NCI-H1417 treated with DMSO at 0.1 percent for 48 hours (cell line): Measurements from ENCODE around the gene YDJC.
"Not testable (repeated sequence)": the region's sequence is repeated elsewhere in the genome, so short reads cannot be mapped to it uniquely, and the experiment has no call there.

ENCODE experiments used
- DNase-seq: peaks from one replicate; lab custom pipeline; 2025; lab: John Stamatoyannopoulos, UW

Gene YDJC

DNA sequence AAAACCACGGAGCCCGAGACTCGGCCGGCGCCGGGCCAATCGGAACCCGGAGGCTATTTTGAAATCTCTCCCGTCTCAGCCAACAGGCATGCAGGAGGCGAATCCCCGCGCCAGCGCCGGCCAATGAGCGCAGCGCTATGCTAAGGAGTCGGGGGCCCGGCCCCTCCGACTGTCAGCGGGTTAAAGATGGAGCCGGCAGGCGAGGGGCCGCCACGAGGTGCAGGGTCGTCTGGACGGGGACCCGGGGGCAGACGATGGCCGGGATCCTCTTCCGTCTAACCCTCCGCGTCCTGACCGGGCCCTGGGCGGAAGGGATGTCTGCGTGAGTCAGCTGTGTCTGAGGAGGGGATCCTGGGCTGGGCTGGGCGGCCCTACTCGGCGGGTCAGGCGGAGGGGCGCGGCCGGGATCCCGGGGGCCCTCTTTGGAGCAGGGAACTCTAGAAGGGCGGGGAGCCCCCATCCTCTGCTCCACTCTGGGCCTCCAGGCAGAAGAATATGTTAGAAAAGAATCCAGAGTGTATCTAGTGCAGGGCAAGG lies 22.3 kb upstream of the YDJC start:
- peak; percentile 10 for DNase-seq

DNA sequence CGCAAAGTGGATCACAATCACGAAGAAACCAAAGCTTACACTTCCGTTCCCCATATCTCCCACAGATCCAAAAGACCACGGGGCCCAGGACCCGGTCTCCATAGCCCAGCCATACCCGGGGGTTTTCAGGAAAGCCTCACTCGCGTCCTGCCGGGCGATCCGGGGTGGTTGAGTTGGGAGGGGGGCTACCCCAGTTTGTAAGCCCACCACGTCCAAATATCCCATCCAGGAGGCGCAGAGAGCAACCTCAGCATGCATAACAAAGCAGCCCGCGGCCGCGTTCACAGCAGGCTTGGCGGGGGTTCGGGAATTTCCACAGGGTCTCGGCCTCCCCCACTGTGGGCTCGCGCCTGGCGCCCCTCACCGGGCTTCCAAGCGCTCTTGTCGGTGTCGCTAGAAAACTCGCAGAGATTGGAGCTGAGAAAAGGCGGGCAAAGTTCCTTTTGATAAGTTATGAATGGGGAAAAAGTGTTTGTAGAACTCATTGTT lies 21.7 kb upstream of the YDJC start:
- DNase-seq = no peak

DNA sequence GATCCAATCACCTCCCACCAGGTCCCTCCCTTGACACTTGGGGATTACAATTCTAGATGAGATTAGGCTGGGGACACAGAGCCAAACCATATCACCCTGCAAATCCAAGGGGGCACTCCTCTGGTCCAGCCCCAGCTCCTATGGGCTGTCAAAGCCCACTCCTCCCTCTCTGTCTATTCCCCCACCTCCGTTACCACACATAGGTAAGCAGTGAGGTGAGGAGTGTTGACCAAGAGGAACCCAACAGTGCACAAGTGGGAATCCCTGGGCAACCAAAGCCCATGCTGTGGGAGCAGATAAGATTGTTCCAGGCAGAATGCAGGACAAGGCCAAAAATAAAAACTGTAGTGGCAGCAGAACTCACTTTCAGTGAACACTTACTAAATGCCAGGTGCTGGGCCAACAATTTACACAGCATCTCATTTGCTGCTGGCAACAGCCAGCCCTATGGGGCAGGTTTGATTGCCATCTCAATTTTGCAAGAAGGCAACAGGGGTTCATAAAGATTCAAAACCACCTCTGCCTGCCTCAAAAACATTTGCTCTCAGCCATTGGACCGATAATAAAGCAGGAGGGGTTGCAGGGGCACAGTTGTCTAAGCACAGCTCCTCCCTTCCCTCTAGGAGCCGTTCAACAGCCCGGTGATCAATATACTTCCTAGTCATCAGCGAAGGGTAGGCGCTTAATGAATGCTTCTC lies 21.1 kb upstream of the YDJC start:
- no peak for DNase-seq

DNA sequence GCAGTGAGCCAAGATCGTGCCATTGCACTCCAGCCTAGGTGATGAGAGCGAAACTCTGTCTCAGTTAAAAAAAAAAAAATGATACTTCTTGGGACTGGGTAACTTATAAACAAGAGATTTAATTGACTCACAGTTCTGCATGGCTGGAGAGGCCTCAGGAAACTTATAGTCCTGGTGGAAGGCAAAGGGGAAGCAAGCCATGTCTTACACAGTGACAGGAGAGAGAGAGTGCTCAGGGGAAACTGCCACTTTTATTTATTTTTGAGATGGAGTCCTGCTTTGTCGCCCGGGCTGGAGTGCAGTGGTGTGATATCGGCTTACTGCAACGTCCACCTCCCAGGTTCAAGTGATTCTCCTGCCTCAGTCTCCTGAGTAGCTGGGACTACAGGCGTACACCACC lies 20.5 kb upstream of the YDJC start:
- no peak for DNase-seq

DNA sequence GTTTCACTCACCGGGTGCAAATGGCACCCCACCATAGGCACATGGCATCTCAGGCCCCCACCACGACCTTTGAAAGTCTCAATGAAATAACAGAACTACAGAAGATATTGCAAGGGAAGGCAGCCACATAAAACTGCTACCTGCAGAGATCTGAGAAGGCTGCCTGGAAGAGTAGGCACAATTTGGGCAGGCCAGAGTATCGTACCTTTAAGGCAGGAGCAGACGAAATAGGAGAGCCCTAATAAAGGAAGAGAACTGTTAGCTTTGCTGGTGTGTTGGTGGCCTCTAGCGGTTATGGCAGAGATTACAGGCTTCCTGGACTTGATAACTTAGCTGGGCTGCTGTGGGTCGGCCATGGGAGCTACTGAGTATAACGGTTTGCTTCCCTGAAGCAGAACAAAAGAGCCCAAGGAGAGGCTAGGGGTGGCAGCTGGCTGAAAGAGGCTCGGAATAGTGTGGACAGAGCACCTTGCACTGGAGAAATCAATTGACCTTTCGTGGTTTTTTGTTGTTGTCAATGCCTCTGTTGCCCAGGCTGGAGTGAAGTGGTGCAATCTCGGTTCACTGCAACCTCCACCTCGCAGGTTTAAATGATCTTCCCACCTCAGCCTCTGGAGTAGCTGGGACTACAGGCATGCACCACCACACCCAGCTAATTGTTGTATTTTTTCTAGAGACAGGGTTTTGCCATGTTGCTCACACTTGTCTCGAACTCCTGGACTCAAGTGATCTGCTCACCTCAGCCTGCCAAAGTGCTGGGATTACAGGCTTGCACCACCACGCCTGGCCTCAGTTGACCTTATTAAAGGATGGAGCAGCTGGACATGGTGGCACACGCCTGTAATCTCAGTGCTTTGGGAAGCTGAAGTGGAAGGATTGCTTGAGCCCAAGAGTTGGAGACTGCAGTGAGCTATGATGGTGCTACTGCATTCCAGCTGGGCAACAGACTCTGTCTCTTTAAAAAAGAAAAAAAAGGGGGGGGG lies 17.1 kb upstream of the YDJC start:
- DNase-seq = peak; percentile 2

DNA sequence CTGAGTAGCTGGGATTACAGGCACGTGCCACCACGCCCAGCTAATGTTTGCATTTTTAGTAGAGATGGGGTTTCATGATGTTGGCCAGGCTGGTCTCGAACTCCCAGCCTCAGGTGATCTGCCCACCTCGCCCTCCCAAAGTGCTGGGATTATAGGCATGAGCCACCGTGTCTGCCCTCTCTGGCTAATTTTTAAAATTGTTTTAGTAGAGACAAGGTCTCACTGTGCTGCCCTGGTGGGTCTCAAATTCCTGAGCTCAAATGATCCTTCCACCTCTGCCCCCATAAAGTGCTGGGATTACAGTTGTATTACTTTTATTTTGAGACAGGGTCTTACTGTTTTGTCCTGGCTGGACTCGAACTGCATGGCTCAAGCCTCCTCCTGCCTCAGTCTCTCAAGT lies 15.7 kb upstream of the YDJC start:
- not testable (repeated sequence) for DNase-seq

DNA sequence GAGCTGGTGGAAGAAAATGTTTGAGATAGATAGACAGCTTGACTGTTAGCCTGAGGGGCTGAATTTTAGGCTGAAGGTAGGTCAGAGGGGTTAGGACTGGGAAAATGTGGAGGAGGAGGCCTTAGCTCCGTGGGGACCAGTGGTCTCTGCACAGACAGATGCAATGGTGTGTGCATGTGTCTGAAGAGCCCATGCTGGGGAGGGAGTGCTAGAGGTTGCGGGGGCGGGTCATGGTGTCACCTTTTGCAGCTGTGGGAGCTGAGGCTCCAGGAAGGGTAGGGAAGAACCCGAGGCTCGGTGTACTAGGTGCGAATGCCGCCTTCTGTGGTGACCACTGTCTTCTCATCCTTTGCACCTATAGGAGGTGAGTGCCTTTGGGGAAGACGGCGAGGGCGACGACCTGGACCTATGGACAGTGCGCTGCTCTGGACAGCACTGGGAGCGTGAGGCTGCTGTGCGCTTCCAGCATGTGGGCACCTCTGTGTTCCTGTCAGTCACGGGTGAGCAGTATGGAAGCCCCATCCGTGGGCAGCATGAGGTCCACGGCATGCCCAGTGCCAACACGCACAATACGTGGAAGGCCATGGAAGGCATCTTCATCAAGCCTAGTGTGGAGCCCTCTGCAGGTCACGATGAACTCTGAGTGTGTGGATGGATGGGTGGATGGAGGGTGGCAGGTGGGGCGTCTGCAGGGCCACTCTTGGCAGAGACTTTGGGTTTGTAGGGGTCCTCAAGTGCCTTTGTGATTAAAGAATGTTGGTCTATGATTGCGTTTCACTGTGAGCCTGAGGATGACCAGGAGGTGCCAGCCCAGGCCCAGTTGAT lies 13.9 kb upstream of the YDJC start:
- DNase-seq = no peak

DNA sequence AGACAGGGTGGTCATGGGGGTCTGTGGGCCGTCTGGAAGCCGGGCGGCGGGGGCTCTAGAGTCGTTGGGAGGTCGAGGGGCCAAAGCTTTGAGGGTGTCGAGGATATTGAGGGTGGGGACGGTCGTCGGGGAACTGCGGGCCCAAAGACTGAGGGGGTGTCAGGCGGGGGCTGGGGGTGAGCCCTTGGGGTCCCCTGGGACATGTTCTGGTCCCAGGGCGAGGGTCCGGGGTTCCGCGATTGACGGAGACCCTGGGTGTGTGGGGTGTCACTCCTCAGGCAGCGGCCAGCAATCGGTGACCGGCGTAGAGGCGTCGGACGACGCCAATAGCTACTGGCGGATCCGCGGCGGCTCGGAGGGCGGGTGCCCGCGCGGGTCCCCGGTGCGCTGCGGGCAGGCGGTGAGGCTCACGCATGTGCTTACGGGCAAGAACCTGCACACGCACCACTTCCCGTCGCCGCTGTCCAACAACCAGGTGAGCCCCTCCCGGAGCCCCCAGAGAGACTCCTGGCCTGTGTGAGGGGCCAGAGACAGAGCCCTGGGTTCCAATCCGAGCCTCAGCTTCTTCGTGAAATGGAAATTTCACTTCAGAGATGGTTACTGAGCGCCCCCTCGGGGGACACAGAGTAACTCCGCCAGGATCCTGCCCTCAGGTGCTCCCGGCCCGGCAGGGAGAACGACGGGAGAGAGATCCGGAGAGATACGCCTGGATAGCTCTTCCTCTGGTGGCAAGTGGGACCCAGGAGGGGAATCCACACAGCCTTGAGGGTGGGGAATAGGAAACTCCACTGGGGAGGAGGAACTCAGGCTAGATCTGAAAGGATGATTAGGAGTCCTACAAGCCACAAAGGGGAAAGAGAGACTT lies 13.0 kb upstream of the YDJC start:
- no peak for DNase-seq

DNA sequence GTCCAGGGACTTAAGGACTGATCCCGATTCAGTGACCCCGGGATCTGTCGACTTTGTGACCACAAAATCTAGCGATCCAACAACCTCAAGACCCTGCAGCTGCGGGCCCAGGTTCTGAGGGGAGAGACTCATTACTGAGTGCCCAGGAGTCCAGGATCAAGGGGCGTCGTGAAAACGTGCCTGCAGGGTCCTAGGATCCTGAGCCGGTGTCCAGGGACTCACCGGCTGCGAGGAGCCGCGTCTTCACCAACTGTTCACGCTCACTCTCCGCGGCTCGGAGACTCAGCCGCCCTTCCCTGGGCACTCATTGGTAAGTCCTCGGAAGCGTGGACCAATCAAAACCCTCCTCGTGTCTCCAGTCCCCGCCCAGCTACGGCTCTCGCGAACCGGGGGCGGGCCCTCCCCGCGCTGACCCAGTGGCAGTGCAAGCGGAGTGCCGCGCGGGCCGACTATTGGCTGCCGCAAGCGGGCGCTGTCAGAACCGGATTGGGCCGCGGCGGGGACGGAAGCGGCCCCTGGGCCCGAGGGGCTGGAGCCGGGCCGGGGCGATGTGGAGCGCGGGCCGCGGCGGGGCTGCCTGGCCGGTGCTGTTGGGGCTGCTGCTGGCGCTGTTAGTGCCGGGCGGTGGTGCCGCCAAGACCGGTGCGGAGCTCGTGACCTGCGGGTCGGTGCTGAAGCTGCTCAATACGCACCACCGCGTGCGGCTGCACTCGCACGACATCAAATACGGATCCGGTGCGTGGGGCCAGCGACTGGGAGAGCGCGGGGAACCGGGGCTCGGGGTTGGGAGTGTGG lies 12.2 kb upstream of the YDJC start, which contains the start of gene SDF2L1:
Gene SDF2L1, plus strand, starts transcription at position 514 of the 795 bp plus-strand sequence. Its CDS starts 35 bp downstream, at position 549.
- DNase-seq = peak; percentile 58

DNA sequence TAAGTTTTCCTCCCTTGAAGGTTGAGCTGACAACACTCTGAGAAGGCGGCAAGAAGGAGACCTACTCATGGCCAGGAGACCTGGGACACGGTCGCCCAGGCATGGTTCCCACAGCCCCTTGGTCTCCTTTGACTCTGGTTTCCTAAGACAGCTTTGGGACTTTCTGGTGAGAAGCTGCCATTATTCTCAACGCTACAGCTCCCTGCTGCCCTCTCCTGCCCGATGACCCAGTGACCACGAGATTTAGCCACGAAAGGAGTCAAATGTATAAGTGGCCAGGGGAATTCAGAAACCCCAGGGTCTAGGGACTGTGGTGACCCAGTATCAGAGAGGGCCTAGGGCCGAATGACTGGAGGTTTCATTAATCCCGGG lies 11.6 kb upstream of the YDJC start:
- no peak for DNase-seq

DNA sequence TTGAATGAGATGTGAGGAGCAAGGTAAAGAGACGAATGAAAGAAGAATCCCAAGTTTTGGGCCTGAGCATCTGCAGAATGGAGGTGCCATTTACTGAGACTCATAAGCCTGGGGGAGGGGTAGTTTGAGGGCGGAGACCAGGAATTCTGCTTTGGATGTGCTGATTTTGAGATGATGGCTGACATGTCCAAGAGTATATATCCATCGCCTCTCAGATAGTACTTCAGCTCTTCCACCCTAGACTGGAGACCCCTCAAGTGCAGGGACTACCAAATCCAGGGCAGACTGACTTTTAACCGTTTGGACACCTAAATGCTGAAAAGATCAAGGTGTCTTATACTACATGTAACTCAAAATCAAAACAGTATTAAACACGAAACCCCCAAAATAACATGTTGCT lies 11.0 kb upstream of the YDJC start:
- no peak for DNase-seq

DNA sequence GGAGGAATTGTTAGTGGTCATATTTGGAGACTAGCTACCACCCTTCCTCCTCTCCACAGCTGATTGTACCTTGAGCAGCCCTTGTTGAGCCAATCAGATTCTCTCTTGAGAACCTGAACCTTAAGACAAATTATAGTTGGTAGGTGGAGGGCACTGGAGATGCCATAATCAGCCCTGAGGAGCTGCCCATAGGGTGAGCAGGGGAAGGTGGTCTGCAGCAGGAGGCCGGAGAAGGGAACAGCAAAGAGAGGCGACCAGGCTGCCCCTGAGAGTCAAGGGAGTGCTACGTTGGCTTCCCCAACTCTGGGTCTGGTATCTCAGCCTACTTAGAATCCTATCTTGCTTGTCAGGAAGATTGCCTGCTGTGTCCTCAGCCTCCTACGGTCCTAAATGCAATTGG lies 9.5 kb upstream of the YDJC start:
- no peak for DNase-seq

DNA sequence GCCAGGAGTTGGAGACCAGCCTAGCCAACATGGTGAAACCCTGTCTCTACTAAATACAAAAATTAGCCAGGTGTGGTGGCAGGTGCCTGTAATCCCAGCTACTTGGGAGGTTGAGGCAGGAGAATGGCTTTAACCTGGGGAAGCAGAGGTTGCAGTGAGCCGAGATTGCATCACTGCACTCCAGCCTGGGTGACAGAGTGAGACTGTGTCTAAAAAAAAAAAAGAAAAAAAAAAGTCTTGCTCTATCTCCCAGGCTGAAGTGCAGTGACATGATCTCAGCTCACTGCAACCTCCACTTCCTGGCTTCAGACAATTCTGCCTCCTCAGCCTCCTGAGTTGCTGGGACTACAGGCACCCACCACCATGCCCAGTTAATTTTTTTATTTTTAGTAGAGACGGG lies 7.6 kb upstream of the YDJC start:
- DNase-seq = not testable (repeated sequence)

DNA sequence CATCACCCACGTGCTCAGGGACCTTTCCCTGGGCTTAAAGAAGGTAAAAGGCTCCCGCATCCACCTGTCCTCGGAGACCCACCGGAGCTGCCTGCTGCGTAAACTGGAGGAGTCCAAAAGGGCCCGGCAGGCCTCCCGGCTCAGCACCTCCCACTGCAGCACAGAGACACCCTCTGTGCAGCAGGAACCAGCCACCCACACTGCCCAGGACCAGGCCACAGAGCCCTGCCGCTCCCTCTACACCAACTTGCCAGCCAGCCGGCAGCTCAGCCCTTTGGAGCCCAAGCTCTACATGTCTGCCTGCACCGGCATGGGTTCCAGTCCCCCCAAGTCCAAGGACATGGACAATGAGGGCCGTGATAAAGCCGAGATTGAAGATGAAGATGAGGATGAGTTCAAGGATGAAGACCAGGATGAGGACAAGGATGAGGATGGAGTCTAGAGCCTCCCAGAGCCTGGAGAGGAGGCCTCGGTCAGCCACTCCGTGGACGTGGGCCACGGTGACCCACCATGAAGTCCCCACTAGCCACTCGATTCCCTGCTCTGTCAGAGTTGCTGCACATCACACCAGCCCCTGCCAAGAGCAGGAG lies 6.9 kb upstream of the YDJC start:
- no peak for DNase-seq

DNA sequence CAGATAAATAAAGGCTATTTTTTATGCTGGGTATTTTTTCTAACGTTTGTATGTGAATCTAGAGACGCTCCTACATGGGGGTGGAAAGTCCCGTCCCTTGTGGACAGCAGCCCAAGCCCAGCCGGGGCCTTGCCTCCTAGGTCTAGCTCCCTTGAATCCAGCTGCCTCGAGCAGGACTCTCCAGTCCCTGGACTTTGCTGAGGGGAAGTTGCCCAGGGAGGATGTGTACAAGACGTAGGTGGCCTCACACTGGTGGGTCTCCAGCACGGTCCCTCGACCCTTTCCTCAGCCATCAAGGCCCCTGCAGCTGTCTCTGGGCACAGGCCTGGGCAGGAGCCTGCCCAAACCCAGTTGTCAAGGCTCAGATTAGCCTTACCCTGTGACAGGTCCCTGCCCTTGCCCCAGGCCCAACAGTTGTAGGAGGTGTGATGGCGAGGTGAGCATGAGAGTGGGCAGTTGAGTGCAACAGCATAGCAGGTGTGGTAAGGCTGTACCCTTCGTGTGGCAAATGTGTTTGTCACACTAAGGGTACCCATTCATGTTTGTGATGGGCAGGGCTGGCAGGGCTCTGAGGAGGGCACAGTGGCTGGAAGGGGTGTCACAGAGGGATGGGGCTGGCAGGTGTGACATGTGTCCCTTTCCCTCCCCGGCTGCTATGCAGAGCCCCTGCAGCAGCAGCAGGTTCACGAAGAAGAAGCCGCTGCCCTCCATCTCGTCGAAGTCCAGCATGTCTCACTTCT lies 6.1 kb upstream of the YDJC start:
- no peak for DNase-seq

DNA sequence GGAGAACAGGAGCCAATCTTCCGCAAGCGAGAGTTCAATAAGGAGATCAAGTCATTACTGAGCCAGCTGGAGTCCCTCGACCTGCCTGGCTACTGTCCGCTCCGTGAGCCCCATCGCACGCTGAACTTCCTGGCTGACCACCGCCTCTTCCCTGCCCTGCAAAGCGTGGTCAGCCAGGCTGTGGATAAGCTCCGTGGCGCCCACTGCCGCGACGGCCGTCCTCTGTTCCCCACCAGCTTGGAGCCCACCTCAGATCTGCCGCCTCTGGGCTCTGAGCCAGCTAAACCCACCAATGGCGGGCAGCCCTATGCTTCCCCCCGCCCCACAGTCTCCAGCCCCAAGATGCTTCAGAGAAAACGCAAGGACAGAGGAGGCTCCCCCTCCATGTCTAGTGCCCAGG lies 5.0 kb upstream of the YDJC start:
- DNase-seq = no peak

DNA sequence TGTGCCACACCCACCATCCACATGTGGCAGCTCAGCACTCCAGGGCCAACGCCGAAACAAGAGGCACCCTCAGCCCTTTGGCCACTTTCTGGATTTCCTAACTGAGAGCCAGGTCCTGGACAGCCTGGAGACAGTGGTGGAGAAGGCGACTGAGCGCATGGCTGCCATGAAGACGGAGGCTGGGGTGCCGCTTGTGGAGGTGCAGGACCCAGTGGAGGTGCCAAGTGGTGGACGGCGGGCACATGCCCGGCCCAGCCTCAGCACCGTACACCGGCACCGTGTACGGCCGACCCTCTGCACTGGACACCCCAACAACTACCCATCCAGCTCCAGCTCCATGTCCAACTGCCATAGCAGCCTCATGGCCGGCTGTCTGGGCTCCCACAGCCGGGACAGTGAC lies 4.3 kb upstream of the YDJC start:
- no peak for DNase-seq

DNA sequence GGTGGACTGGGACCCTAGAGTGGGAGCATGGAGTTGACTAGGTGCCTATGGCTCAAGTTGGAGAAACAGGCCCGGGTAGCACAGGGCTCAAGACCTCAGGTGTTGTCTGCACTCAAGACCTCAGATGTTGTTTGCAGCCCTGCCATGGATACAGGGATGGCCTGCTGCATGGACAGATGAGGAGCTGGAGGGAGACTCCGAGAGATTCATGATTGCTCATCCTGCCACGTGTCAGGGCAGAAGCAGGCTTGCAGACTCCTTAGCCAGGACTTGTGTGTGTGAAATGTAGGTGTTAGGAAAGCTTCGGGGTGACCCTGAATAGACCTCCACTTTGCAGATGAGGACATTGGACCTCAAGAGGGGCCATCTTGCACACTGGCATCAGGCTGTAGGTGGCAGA lies 3.7 kb upstream of the YDJC start:
- DNase-seq = no peak

DNA sequence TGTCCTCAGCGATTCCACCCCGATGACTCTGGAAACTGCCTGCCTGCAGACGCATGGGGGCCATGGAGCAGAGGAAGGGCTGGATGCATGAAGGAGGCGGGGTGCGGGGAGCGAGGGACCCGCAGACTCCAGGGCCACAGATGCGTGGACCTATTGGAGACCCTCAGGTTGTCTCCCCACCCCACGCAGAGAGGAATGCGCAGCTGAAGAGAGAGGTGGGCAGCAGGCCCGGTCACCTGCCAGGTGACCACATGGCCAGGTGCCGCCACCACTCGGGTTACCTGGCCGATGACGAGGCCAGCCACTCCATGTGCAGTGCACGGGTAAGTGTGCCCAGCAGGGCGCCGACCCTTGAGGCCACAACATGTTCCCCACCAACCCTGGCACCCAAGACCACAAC lies 3.1 kb upstream of the YDJC start:
- DNase-seq = no peak
